ENCODE measurements around the gene ZNF746. TPM values are rescaled to one million over a fixed set of nuclear protein-coding genes. Genes with fewer than 3 reads are reported as not detected.
A peak's percentile ranks its signal among the peaks of the same experiment; 100 is the strongest.

ZNF746 gene
- polyA plus RNA-seq, 2 of the 4 experiments (the other 2 are of a cell fraction) = 6.8 to 10.7 TPM

- peak; percentile 69 for TF ChIP-seq CTCF (IDR thresholded peaks at IDR 0.05)
- TF ChIP-seq HDAC2 (IDR thresholded peaks at IDR 0.05) = no peak
- TF ChIP-seq MAX (IDR thresholded peaks at IDR 0.05) = peak; percentile 70; the same call in 1 of the 2 replicates
- no peak for TF ChIP-seq HES2 (IDR thresholded peaks at IDR 0.05)
- TF ChIP-seq KDM5A (IDR thresholded peaks at IDR 0.05) = peak; percentile 81
- no peak for TF ChIP-seq EHMT2 (IDR thresholded peaks at IDR 0.05; ENCODE audit: low read depth)
- TF ChIP-seq MAZ (IDR thresholded peaks at IDR 0.05; ENCODE audit: borderline replicate concordance, low read depth, low read length) = no peak
- no peak for TF ChIP-seq ZNF302 (CRISPR knock-in tag; IDR thresholded peaks at IDR 0.05)
- no peak for TF ChIP-seq FOSB (CRISPR knock-in tag; IDR thresholded peaks at IDR 0.05)
- TF ChIP-seq HOXB13 (CRISPR knock-in tag; IDR thresholded peaks at IDR 0.05; ENCODE audit: low read depth) = no peak
- TF ChIP-seq PHF8 (IDR thresholded peaks at IDR 0.05; ENCODE audit: borderline replicate concordance, low read depth) = peak; percentile 88
- TF ChIP-seq KDM1A (IDR thresholded peaks at IDR 0.05; ENCODE audit: low read depth) = no peak
- TF ChIP-seq ZSCAN20 (CRISPR knock-in tag; IDR thresholded peaks at IDR 0.05) = no peak
- no peak for TF ChIP-seq FOSL2 (IDR thresholded peaks at IDR 0.05)
- TF ChIP-seq FOSL2 (CRISPR knock-in tag; IDR thresholded peaks at IDR 0.05) = no peak
- no peak for TF ChIP-seq HMGXB4 (CRISPR knock-in tag; IDR thresholded peaks at IDR 0.05; ENCODE audit: borderline replicate concordance)
- TF ChIP-seq HEYL (CRISPR knock-in tag; IDR thresholded peaks at IDR 0.05) = no peak
- TF ChIP-seq SREBF2 (IDR thresholded peaks at IDR 0.05) = no peak
- TF ChIP-seq EP300 (IDR thresholded peaks at IDR 0.05) = no peak
- TF ChIP-seq TP53 (CRISPR knock-in tag; IDR thresholded peaks at IDR 0.05) = no peak
- TF ChIP-seq CBX2 (IDR thresholded peaks at IDR 0.05; ENCODE audit: borderline replicate concordance, low read depth) = no peak
- TF ChIP-seq HOXA7 (CRISPR knock-in tag; IDR thresholded peaks at IDR 0.05) = no peak
- no peak for TF ChIP-seq GATA3 (IDR thresholded peaks at IDR 0.05; ENCODE audit: borderline replicate concordance)
- no peak for TF ChIP-seq RFX5 (IDR thresholded peaks at IDR 0.05)
- no peak for TF ChIP-seq CEBPB (IDR thresholded peaks at IDR 0.05)
- TF ChIP-seq JUN (IDR thresholded peaks at IDR 0.05) = peak; percentile 59 to 65; a peak in 3 of 5 replicates
- TF ChIP-seq CBX8 (IDR thresholded peaks at IDR 0.05) = no peak
- no peak for TF ChIP-seq MYC (IDR thresholded peaks at IDR 0.05; ENCODE audit: borderline replicate concordance, low read length)
- TF ChIP-seq JUNB (IDR thresholded peaks at IDR 0.05) = no peak
Observed at GRCh38 chr7:149460493-149461277, 36.9 kb downstream of the ZNF746 start, which contains the start of gene ZNF777 (continued).

All from A549 (cell line).